Psoas muscle (tissue), 8 donors: ENCODE results near the gene SIM2. TPM values are rescaled to one million over a fixed set of nuclear protein-coding genes. Genes with fewer than 3 reads are reported as not detected.

Experiments used
- ATAC-seq, 4 donors: fragments of 200-7000 bp; cut with Tn5 transposase; one replicate each; pipeline ENCODE4 v1.9.1; 2020; ENCODE audit warnings: moderate library complexity in 3 of 4, mild to moderate bottlenecking in 2 of 4
- DNase-seq, 2 donors: peaks; one replicate each; pipeline ENCODE4 v3.0.0-alpha.2; 2020
- H3K27ac ChIP-seq: fragments of 200-600 bp; one replicate; pipeline ENCODE4 v1.8.0; 2022
- H3K27me3 ChIP-seq, 3 donors: fragments of 200-600 bp in 1 of 3; one replicate each; pipeline versions ENCODE4 v1.6.1 to v1.8.0; 2013 to 2022; ENCODE audit warnings: low read length in 2 of 3, mild to moderate bottlenecking in 2 of 3, moderate library complexity in 1 of 3; ENCODE audit not compliant: insufficient read depth in 3 of 3
- H3K36me3 ChIP-seq, 2 donors: fragments of 200-600 bp in 1 of 2; one replicate each; pipeline versions ENCODE4 v1.6.1 to v1.8.0; 2013 to 2022; ENCODE audit warnings: low read depth in 1 of 2, mild to moderate bottlenecking in 1 of 2, moderate library complexity in 1 of 2; ENCODE audit not compliant: insufficient read depth in 1 of 2
- H3K4me1 ChIP-seq: fragments of 200-600 bp; one replicate; pipeline ENCODE4 v1.8.0; 2022
- H3K4me3 ChIP-seq: fragments of 200-600 bp; one replicate; pipeline ENCODE4 v1.8.0; 2022; ENCODE audit warnings: mild to moderate bottlenecking
- H3K9me3 ChIP-seq: fragments of 200-600 bp; one replicate; pipeline ENCODE4 v1.8.0; 2022
- CTCF ChIP-seq: fragments of 200-600 bp; IDR thresholded peaks from one replicate; pipeline ENCODE4 v1.8.0; 2022; ENCODE audit warnings: antibody characterized with exemption
- WGBS, 3 donors: extraction: QIAGEN DNeasy Blood & Tissue Kit; methylation state at CpG; one replicate each; pipeline versions ENCODE4 v1.1.6 to v1.1.7; 2013; 5-methylcytosine and 5-hydroxymethylcytosine counted together
- intact Hi-C, 2 donors: fragments of 100-400 bp; cut with DNase I; formaldehyde crosslinking; loops; one replicate each; pipeline versions ENCODE4 v1.11.0 to v1.14.2; 2022
- polyA plus RNA-seq, 3 donors: library from polyadenylated mRNA; stranded (reverse); fragments of 200-250 nt; gene quantifications; one replicate each; pipeline ENCODE4 v1.2.3, GENCODE V29; 2013
- total RNA-seq, 4 donors: library from RNA; stranded (reverse); fragmentation: NEBNext Ultra II Directional in 2 of 4; extraction: Animal tissue kit (Norgen Biotek cat#: 25700) in 2 of 4; gene quantifications; one replicate each; pipeline versions ENCODE4 v1.2.1 to v1.2.4, GENCODE V29; 2021 to 2023
- donor health status: healthy with polysubstance abuse.
- donor health status: DM: no; HTN: no; CAD: no; lungs with moderate emphysema.
- donor health status: Bipolar disorder and iron deficiency.
- donor health status: healthy.
- donor health status: DM: yes; HTN: yes; CAD: no.
- donor health status: DM: no; HTN: no; CAD: no.
- donor health status: DM: no; HTN: no; CAD: no.
- donor health status: DM: yes; HTN: yes; CAD: no.

The SIM2 gene
- total and polyA plus RNA-seq, 7 donors = 0.06 to 3.0 (median 0.14) TPM

- no peak for TF ChIP-seq CTCF
Observed at GRCh38 chr21:36744560-36745231, 45.8 kb downstream of the SIM2 start.

GRCh38 chr21:36745459-36745858 lies 46.5 kb downstream of the SIM2 start:
- peaks cover 0 to 34% (median 0%) of the 10 kb centered on the region in 3 donors for H3K27me3 ChIP-seq
- 85 to 86% (median 85%) methylated on average over 5 of the region's 5 CpGs for WGBS, 3 donors
- intact Hi-C loops = loop anchor here (5.0 to 10.0 kb wide), 3 partner anchors 107 to 182 kb away; no protein-coding TSS in a partner anchor

More at GRCh38 chr21:36744560-36745231, 45.8 kb downstream of the SIM2 start:
- intact Hi-C loops = loop anchor here (5.0 to 10.0 kb wide), 3 partner anchors 108 to 183 kb away; no protein-coding TSS in a partner anchor
- H3K36me3 ChIP-seq = no peaks in the 10 kb centered on the region
- no peak overlapping the region for H3K27ac ChIP-seq
- H3K9me3 ChIP-seq = no peaks in the 10 kb centered on the region
- 29 to 37% (median 30%) methylated on average over 30 of the region's 30 CpGs for WGBS, 3 donors
- peaks cover 9% of the 10 kb centered on the region for H3K4me1 ChIP-seq
- H3K27me3 ChIP-seq = peaks cover 0 to 34% (median 0%) of the 10 kb centered on the region in 3 donors
- DNase-seq = no peak
- ATAC-seq = peak; percentile 19 to 58 (median 30)
- H3K4me3 ChIP-seq = no peak overlapping the region

GRCh38 chr21:36747041-36747814 lies 48.3 kb downstream of the SIM2 start:
- 12 to 30% (median 12%) methylated on average over 29 to 62 of the region's 62 CpGs for WGBS, 3 donors

More at GRCh38 chr21:36745459-36745858, 46.5 kb downstream of the SIM2 start:
- no peak overlapping the region for H3K27ac ChIP-seq
- no peak for ATAC-seq
- DNase-seq = no peak
- H3K4me1 ChIP-seq = peaks cover 9% of the 10 kb centered on the region
- no peak for TF ChIP-seq CTCF
- no peaks in the 10 kb centered on the region for H3K9me3 ChIP-seq
- H3K4me3 ChIP-seq = no peak overlapping the region
- H3K36me3 ChIP-seq = no peaks in the 10 kb centered on the region

More at GRCh38 chr21:36747041-36747814, 48.3 kb downstream of the SIM2 start:
- no peak for TF ChIP-seq CTCF
- peaks cover 0 to 4% of the 10 kb centered on the region in 2 donors for H3K36me3 ChIP-seq
- peak; percentile 16 to 34 (median 32) for ATAC-seq
- H3K4me3 ChIP-seq = peak overlapping the region; percentile 61
- H3K27me3 ChIP-seq = peaks cover 0 to 34% (median 0%) of the 10 kb centered on the region in 3 donors
- intact Hi-C loops = loop anchor here (2.0 to 10.0 kb wide), 4 partner anchors 105 to 180 kb away; no protein-coding TSS in a partner anchor
- peaks cover 9% of the 10 kb centered on the region for H3K4me1 ChIP-seq
- DNase-seq = no peak
- H3K27ac ChIP-seq = no peak overlapping the region
- no peaks in the 10 kb centered on the region for H3K9me3 ChIP-seq
